ENCODE results near the gene MYH7. TPM values are rescaled to one million over a fixed set of nuclear protein-coding genes. Genes with fewer than 3 reads are reported as not detected.
"Not testable (repeated sequence)": the region's sequence is repeated elsewhere in the genome, so short reads cannot be mapped to it uniquely, and the experiment has no call there.

The MYH7 gene
- total RNA-seq, 2 experiments from 2014 or later = not detected

DNA sequence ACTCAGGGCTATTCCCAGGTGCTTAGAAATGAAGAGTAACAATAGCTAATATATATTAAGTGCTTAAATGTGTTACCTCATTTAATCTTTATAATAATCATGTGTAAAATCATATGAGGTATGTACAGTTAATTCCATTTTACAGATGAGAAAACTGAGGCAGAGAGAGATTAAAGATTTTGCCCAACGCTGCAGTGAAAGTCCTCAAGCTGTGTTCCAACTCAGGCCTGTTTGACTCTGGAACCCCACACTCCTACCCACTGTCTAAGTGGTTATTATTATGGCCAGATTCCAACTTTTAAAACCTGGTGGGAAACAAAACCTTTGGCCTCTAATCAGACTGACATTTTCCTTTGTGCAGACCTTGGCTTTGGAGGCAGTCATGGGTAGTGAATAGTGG is 48.5 kb downstream of the MYH7 start:
- no peaks in the 10 kb centered on the region for H3K4me1 Mint-ChIP-seq (ENCODE audit: low read depth)
- no peak for ATAC-seq
- TF ChIP-seq CTCF (IDR thresholded peaks at IDR 0.05) = no peak
- CTCF ChIA-PET = interaction anchor here (1.2 to 1.5 kb wide), 2 partner anchors 245 to 266 kb away, joined by 3 read pairs; no protein-coding TSS in a partner anchor
- no peaks in the 10 kb centered on the region for H3K36me3 Mint-ChIP-seq (ENCODE audit: low read depth)
- H3K9me3 Mint-ChIP-seq = no peaks in the 10 kb centered on the region
- no peaks in the 10 kb centered on the region for H3K27me3 Mint-ChIP-seq
- H3K27ac Mint-ChIP-seq = no peak overlapping the region
- intact Hi-C loops (cut with micrococcal nuclease) = loop anchor here (10.0 kb wide), 1 partner anchor 122 kb away; no protein-coding TSS in a partner anchor
- no peak overlapping the region for H3K4me3 Mint-ChIP-seq
- no peak for DNase-seq
- POLR2A ChIA-PET = interaction anchor here (1.0 kb wide), 1 partner anchor 8 kb away, joined by 3 read pairs; no protein-coding TSS in a partner anchor

DNA sequence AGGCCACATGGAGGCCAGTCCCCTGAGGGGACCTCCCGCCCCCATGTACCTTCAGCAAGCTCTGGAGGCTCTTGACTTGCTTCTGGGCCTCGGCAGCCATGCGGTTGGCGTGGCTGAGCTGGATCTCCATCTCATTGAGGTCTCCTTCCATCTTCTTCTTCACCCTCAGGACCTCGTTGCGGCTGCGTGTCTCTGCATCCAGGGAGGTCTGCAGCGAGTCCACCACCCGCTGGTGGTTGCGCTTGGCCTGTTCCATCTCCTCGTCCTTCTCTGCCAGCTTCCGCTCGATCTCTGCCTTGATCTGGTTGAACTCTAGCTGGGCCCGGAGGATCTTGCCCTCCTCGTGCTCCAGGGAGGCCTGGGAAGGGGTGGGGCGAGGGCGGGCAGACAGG is 49.2 kb downstream of the MYH7 start:
- not testable (repeated sequence) for H3K27ac Mint-ChIP-seq; H3K4me3 Mint-ChIP-seq; H3K27me3 Mint-ChIP-seq; H3K4me1 Mint-ChIP-seq (ENCODE audit: low read depth); DNase-seq; ATAC-seq; H3K36me3 Mint-ChIP-seq (ENCODE audit: low read depth); H3K9me3 Mint-ChIP-seq
- ChIA-PET POLR2A (interaction anchor here (1.0 kb wide), 1 partner anchor 9 kb away, joined by 3 read pairs; no protein-coding TSS in a partner anchor), CTCF (interaction anchor here (1.2 to 1.5 kb wide), 2 partner anchors 246 to 266 kb away, joined by 3 read pairs; no protein-coding TSS in a partner anchor)
- intact Hi-C loops (cut with micrococcal nuclease) = loop anchor here (10.0 kb wide), 1 partner anchor 121 kb away; no protein-coding TSS in a partner anchor

GRCh38 chr14:23385642-23386265 is 49.7 kb downstream of the MYH7 start:
- ChIA-PET CTCF (interaction anchor here (1.2 to 1.5 kb wide), 5 partner anchors 12 to 265 kb away, joined by 3 to 4 read pairs (median 3); no protein-coding TSS in a partner anchor), POLR2A (interaction anchor here (0.6 kb wide), 2 partner anchors 163 to 962 kb away, joined by 3 to 4 read pairs; no protein-coding TSS in a partner anchor)
- DNase-seq (no peak), ATAC-seq (no peak)
- TF ChIP-seq CTCF (IDR thresholded peaks at IDR 0.05) = no peak
- no peak overlapping the region for H3K4me3 Mint-ChIP-seq
- H3K4me1 Mint-ChIP-seq (ENCODE audit: low read depth) = no peaks in the 10 kb centered on the region
- H3K27me3 Mint-ChIP-seq = no peaks in the 10 kb centered on the region
- intact Hi-C loops (cut with micrococcal nuclease) = loop anchor here (10.0 kb wide), 1 partner anchor 121 kb away; no protein-coding TSS in a partner anchor
- no peaks in the 10 kb centered on the region for H3K9me3 Mint-ChIP-seq
- H3K27ac Mint-ChIP-seq = no peak overlapping the region
- no peaks in the 10 kb centered on the region for H3K36me3 Mint-ChIP-seq (ENCODE audit: low read depth)

- H3K4me3 Mint-ChIP-seq = no peak overlapping the region
- no peaks in the 10 kb centered on the region for H3K4me1 Mint-ChIP-seq (ENCODE audit: low read depth)
- no peak for TF ChIP-seq CTCF (IDR thresholded peaks at IDR 0.05)
- H3K9me3 Mint-ChIP-seq = no peaks in the 10 kb centered on the region
- ChIA-PET POLR2A (interaction anchor here (0.6 kb wide), 2 partner anchors 162 to 963 kb away, joined by 3 to 4 read pairs; no protein-coding TSS in a partner anchor), CTCF (interaction anchor here (1.3 kb wide), 3 partner anchors 12 to 265 kb away, joined by 3 to 4 read pairs (median 3); no protein-coding TSS in a partner anchor)
- ATAC-seq = no peak
- H3K27ac Mint-ChIP-seq = no peak overlapping the region
- no peaks in the 10 kb centered on the region for H3K27me3 Mint-ChIP-seq
- intact Hi-C loops (cut with micrococcal nuclease) = loop anchor here (10.0 kb wide), 1 partner anchor 120 kb away; no protein-coding TSS in a partner anchor
- DNase-seq = no peak
- no peaks in the 10 kb centered on the region for H3K36me3 Mint-ChIP-seq (ENCODE audit: low read depth)
Measured at GRCh38 chr14:23385244-23385641, 50.2 kb downstream of the MYH7 start.

DNA sequence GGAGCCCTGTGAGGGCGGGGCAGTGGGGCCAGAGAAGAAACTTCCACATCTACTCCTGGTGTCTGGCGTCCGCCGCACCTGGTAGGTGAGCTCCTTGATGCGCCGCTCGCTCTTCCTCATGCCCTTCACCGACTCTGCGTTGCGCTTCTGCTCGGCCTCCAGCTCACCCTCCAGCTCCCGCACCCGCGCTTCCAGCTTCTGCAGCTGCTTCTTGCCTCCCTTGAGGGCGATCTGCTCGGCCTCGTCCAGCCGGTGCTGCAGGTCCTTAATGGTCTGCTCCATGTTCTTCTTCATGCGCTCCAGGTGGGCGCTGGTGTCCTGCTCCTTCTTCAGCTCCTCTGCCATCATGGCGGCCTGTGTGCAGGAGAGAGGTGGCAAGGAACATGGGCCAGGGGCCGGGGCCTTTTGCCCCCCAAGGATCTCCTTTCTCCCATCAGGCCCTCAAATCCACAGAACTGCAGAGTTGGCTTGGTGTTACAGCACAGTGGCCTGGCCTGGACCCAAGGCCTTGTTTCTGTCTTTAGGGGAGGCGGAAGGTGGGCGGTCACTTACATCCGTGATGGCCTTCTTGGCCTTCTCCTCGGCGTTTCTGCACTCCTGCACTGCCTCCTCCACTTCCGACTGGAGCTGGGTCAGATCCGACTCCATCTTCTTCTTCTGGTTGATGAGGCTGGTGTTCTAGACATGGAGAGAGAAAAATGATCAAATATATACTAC is 50.9 kb downstream of the MYH7 start:
- intact Hi-C loops (cut with micrococcal nuclease) = loop anchor here (10.0 kb wide), 1 partner anchor 120 kb away; no protein-coding TSS in a partner anchor
- ChIA-PET POLR2A (interaction anchor here (0.6 kb wide), 1 partner anchor 162 kb away, joined by 4 read pairs; no protein-coding TSS in a partner anchor), CTCF (interaction anchor here (1.3 kb wide), 3 partner anchors 11 to 264 kb away, joined by 3 to 4 read pairs (median 3); no protein-coding TSS in a partner anchor)

More for the DNA sequence above, 50.9 kb downstream of the MYH7 start:
- H3K27ac Mint-ChIP-seq = no peak overlapping the region
- no peaks in the 10 kb centered on the region for H3K9me3 Mint-ChIP-seq
- H3K4me3 Mint-ChIP-seq = no peak overlapping the region
- ATAC-seq (no peak), DNase-seq (no peak)
- no peaks in the 10 kb centered on the region for H3K4me1 Mint-ChIP-seq (ENCODE audit: low read depth)
- H3K27me3 Mint-ChIP-seq = no peaks in the 10 kb centered on the region
- H3K36me3 Mint-ChIP-seq (ENCODE audit: low read depth) = no peaks in the 10 kb centered on the region
- TF ChIP-seq CTCF (IDR thresholded peaks at IDR 0.05) = no peak
